ENCODE measurements around the gene RUVBL1. TPM values are rescaled to one million over a fixed set of nuclear protein-coding genes. Genes with fewer than 3 reads are reported as not detected.
A peak's percentile ranks its signal among the peaks of the same experiment; 100 is the strongest.

RUVBL1 gene
- total and polyA plus RNA-seq, 2 experiments from 2014 or later, result 45.0 to 54.4 TPM

GRCh38 chr3:128152419-128153155 lies 29.0 kb upstream of the RUVBL1 start:
- Histone ChIP-seq H3K4me3 (peak overlapping the region; percentile 85), H4K20me1 (ENCODE audit: insufficient read depth) (no peaks in the 10 kb centered on the region; the same call in 1 of the 2 replicates), H3K9me3 (ENCODE audit: low read depth) (no peaks in the 10 kb centered on the region), H3K9me2 (ENCODE audit: insufficient read depth) (no peaks in the 10 kb centered on the region), H3K9ac (peak overlapping the region; percentile 86), H3K27me3 (replicated peaks; ENCODE audit: insufficient read depth) (no peaks in the 10 kb centered on the region), H3F3A (ENCODE audit: insufficient read depth) (0 out of 2 replicates have a peak, but pooled peaks cover 4% of the 10 kb centered on the region), H3K4me2 (ENCODE audit: unreplicated experiment) (peak overlapping the region; percentile 73), H3K27ac (peak overlapping the region; percentile 71), H3K4me1 (ENCODE audit: insufficient read depth) (peaks cover 6% of the 10 kb centered on the region; the same call in 1 of the 2 replicates), H2AFZ (peak overlapping the region; percentile 93), H3K79me2 (ENCODE audit: insufficient read depth) (peaks cover 29% of the 10 kb centered on the region), H3K36me3 (ENCODE audit: low read depth) (no peaks in the 10 kb centered on the region; the same call in none of the 2 replicates)
- DNase-seq, result no peak
- 40 to 68% methylated on average over 13 to 27 of the region's 29 CpGs for WGBS, 2 experiments (ENCODE audit: low coverage in 1 of 2, low lambda C conversion rate in 2 of 2, missing lambda C conversion rate in 2 of 2)
- TF ChIP-seq EZH2phosphoT487 (IDR thresholded peaks at IDR 0.05; ENCODE audit: insufficient read depth, low read depth), result no peak
- no peak for TF ChIP-seq EZH2 (IDR thresholded peaks at IDR 0.05; ENCODE audit: insufficient read depth, poor library complexity, severe bottlenecking)
- in situ Hi-C loops (cut with MboI), result no loop called here

DNA sequence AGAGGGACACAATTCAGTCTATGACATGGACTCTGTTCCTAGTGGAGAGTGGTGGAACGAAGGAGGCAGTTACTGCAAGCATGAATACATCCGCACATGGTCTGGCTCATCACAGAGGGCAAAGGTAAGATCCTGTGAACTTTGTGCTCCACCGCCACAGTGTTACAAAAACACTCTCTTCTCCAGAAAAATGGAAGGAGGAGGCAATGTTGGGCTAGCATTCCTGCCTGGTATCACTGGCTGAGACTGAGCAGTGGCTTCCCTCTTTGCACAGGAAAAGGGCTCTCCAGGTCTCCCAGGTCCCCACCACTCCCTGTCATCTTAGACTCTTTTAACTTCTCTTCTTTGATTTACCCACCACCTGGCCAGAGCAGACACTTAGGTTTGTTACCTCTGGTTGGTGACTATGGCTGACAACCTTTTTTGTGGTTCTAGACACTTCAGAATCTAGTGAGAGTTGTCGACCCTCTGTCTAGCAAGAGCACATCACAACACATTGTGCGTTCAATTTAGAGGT lies 28.2 kb upstream of the RUVBL1 start:
- H3K36me3 ChIP-seq (ENCODE audit: low read depth), result no peaks in the 10 kb centered on the region
- no peak for TF ChIP-seq EZH2 (IDR thresholded peaks at IDR 0.05; ENCODE audit: insufficient read depth, poor library complexity, severe bottlenecking)
- TF ChIP-seq EZH2phosphoT487 (IDR thresholded peaks at IDR 0.05; ENCODE audit: insufficient read depth, low read depth), result no peak
- in situ Hi-C loops (cut with MboI), result no loop called here
- H3K4me1 ChIP-seq (ENCODE audit: insufficient read depth), result peaks cover 6% of the 10 kb centered on the region; the same call in 1 of the 2 replicates
- H3F3A ChIP-seq (ENCODE audit: insufficient read depth), result 0 out of 2 replicates have a peak, but pooled peaks cover 4% of the 10 kb centered on the region
- no peak overlapping the region for H3K4me3 ChIP-seq
- H3K27ac ChIP-seq, result no peak overlapping the region
- H3K79me2 ChIP-seq (ENCODE audit: insufficient read depth), result peaks cover 25% of the 10 kb centered on the region
- H3K4me2 ChIP-seq (ENCODE audit: unreplicated experiment), result no peak overlapping the region
- H3K9ac ChIP-seq, result no peak overlapping the region
- H2AFZ ChIP-seq, result no peak overlapping the region
- no peak for DNase-seq
- 62 to 71% methylated on average over 5 of the region's 5 CpGs for WGBS, 2 experiments (ENCODE audit: low coverage in 1 of 2, low lambda C conversion rate in 2 of 2, missing lambda C conversion rate in 2 of 2)
- H3K27me3 ChIP-seq (replicated peaks; ENCODE audit: insufficient read depth), result no peaks in the 10 kb centered on the region
- H3K9me2 ChIP-seq (ENCODE audit: insufficient read depth), result no peaks in the 10 kb centered on the region
- no peaks in the 10 kb centered on the region for H3K9me3 ChIP-seq (ENCODE audit: low read depth)
- H4K20me1 ChIP-seq (ENCODE audit: insufficient read depth), result no peaks in the 10 kb centered on the region; the same call in 1 of the 2 replicates

GRCh38 chr3:128149650-128150049 lies 26.0 kb upstream of the RUVBL1 start:
- Histone ChIP-seq H3K9me2 (ENCODE audit: insufficient read depth) (no peaks in the 10 kb centered on the region), H3K4me3 (no peak overlapping the region), H3K36me3 (ENCODE audit: low read depth) (no peaks in the 10 kb centered on the region), H3K9me3 (ENCODE audit: low read depth) (no peaks in the 10 kb centered on the region), H3K27ac (no peak overlapping the region), H3K4me2 (ENCODE audit: unreplicated experiment) (no peak overlapping the region), H3K4me1 (ENCODE audit: insufficient read depth) (peaks cover 5% of the 10 kb centered on the region; the same call in 1 of the 2 replicates), H4K20me1 (ENCODE audit: insufficient read depth) (no peaks in the 10 kb centered on the region), H3F3A (ENCODE audit: insufficient read depth) (0 out of 2 replicates have a peak, but pooled peaks cover 4% of the 10 kb centered on the region), H3K9ac (no peak overlapping the region), H2AFZ (no peak overlapping the region), H3K27me3 (replicated peaks; ENCODE audit: insufficient read depth) (no peaks in the 10 kb centered on the region), H3K79me2 (ENCODE audit: insufficient read depth) (peaks cover 5% of the 10 kb centered on the region)
- WGBS, 2 experiments (ENCODE audit: low coverage in 1 of 2, low lambda C conversion rate in 2 of 2, missing lambda C conversion rate in 2 of 2), result 38 to 45% methylated on average over 5 of the region's 5 CpGs
- TF ChIP-seq EZH2 (IDR thresholded peaks at IDR 0.05; ENCODE audit: insufficient read depth, poor library complexity, severe bottlenecking) (no peak), EZH2phosphoT487 (IDR thresholded peaks at IDR 0.05; ENCODE audit: insufficient read depth, low read depth) (no peak)
- DNase-seq, result no peak
- in situ Hi-C loops (cut with MboI), result no loop called here

DNA sequence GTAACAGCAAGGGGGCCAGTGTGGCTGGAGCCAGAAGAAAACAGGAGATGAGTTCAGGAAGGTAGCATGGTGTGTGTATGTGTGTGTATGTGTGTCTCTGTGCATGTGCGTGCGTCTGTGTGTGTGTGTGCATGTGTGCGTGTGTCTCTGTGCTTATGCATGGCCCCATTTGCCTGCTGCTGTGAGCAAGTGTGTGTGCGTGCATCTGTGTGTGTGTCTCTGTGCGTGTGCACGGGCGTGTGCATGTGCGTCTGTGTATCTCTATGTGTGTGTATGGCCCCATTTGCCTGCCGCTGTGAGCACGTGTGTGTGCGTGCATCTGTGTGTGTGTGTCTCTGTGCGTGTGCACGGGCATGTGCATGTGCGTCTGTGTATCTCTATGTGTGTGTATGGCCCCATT lies 22.6 kb upstream of the RUVBL1 start:
- in situ Hi-C loops (cut with MboI), result no loop called here
- Histone ChIP-seq H4K20me1 (ENCODE audit: insufficient read depth) (no peaks in the 10 kb centered on the region), H3K9ac (no peak overlapping the region), H2AFZ (no peak overlapping the region), H3K4me3 (no peak overlapping the region), H3K27me3 (replicated peaks; ENCODE audit: insufficient read depth) (no peaks in the 10 kb centered on the region), H3K4me1 (ENCODE audit: insufficient read depth) (peaks cover 11% of the 10 kb centered on the region), H3K9me3 (ENCODE audit: low read depth) (no peaks in the 10 kb centered on the region), H3K79me2 (ENCODE audit: insufficient read depth) (no peaks in the 10 kb centered on the region), H3F3A (ENCODE audit: insufficient read depth) (0 out of 2 replicates have a peak, but pooled peaks cover 6% of the 10 kb centered on the region), H3K27ac (no peak overlapping the region), H3K4me2 (ENCODE audit: unreplicated experiment) (no peak overlapping the region), H3K9me2 (ENCODE audit: insufficient read depth) (no peaks in the 10 kb centered on the region), H3K36me3 (ENCODE audit: low read depth) (no peaks in the 10 kb centered on the region)
- TF ChIP-seq EZH2 (IDR thresholded peaks at IDR 0.05; ENCODE audit: insufficient read depth, poor library complexity, severe bottlenecking), result no peak
- no peak for TF ChIP-seq EZH2phosphoT487 (IDR thresholded peaks at IDR 0.05; ENCODE audit: insufficient read depth, low read depth)
- WGBS, 2 experiments (ENCODE audit: low coverage in 1 of 2, low lambda C conversion rate in 2 of 2, missing lambda C conversion rate in 2 of 2), result 92 to 94% methylated on average over 13 to 14 of the region's 14 CpGs
- no peak for DNase-seq
